Renal pelvis (tissue), 12 donors: ENCODE data around the gene POP5. TPM values are rescaled to one million over a fixed set of nuclear protein-coding genes. Genes with fewer than 3 reads are reported as not detected.
"Not testable (repeated sequence)": the region's sequence is repeated elsewhere in the genome, so short reads cannot be mapped to it uniquely, and the experiment has no call there.

Source experiments
- DNase-seq: peaks from one replicate; pipeline ENCODE4 v3.0.0-alpha.2; 2013
- long read RNA-seq, 16 experiments: transcript quantifications; one replicate each; lab custom pipeline, GENCODE V29; 2026
- polyA plus RNA-seq, 3 donors: library from polyadenylated mRNA; unstranded; fragments of 120-200 nt; gene quantifications; one replicate each; pipeline ENCODE4 v1.2.1, GENCODE V29; 2013; ENCODE audit not compliant: insufficient read length in 3 of 3

Gene POP5
- 10 to 100 TPM; 45.9 to 65.4 (median 54.5) TPM for polyA plus RNA-seq
- long read RNA-seq, donor 1, transcript POP5-202 (5 exons, 801 nt), result major isoform, 17 of 29 reads
- long read RNA-seq, donor 1, partial matches to known transcripts, result 0 of 29 reads
- long read RNA-seq, donor 1, other reads (novel, unspliced or antisense), result 0 of 29 reads
- long read RNA-seq, donor 2, transcript POP5-202 (5 exons, 801 nt), result major isoform, 19 of 29 reads
- long read RNA-seq, donor 2, partial matches to known transcripts, result 0 of 29 reads
- long read RNA-seq, donor 2, other reads (novel, unspliced or antisense), result 0 of 29 reads
- long read RNA-seq, donor 3, transcript POP5-202 (5 exons, 801 nt), result major isoform, 15 of 26 reads
- long read RNA-seq, donor 3, partial matches to known transcripts, result 0 of 26 reads
- long read RNA-seq, donor 3, other reads (novel, unspliced or antisense), result 0 of 26 reads
- long read RNA-seq, donor 4, transcript POP5-202 (5 exons, 801 nt), result major isoform, 23 of 38 reads
- long read RNA-seq, donor 4, transcript POP5-207 (1 exons, 578 nt), result minor isoform, 5 of 38 reads
- long read RNA-seq, donor 4, partial matches to known transcripts, result 0 of 38 reads
- long read RNA-seq, donor 4, other reads (novel, unspliced or antisense), result 0 of 38 reads
- long read RNA-seq, donor 5, transcript POP5-202 (5 exons, 801 nt), result major isoform, 7 of 14 reads
- long read RNA-seq, donor 5, partial matches to known transcripts, result 0 of 14 reads
- long read RNA-seq, donor 5, other reads (novel, unspliced or antisense), result 0 of 14 reads
- long read RNA-seq, donor 6, transcript POP5-202 (5 exons, 801 nt), result major isoform, 26 of 52 reads
- long read RNA-seq, donor 6, transcript POP5-205 (2 exons, 718 nt), result minor isoform, 11 of 52 reads
- long read RNA-seq, donor 6, transcript POP5-201 (4 exons, 913 nt), result minor isoform, 6 of 52 reads
- long read RNA-seq, donor 6, transcript POP5-207 (1 exons, 578 nt), result minor isoform, 5 of 52 reads
- long read RNA-seq, donor 6, partial matches to known transcripts, result 0 of 52 reads
- long read RNA-seq, donor 6, other reads (novel, unspliced or antisense), result 0 of 52 reads
- long read RNA-seq, donor 7, transcript POP5-205 (2 exons, 718 nt), result minor isoform, 5 of 29 reads
- long read RNA-seq, donor 7, transcript POP5-202 (5 exons, 801 nt), result major isoform, 16 of 29 reads
- long read RNA-seq, donor 7, transcript POP5-207 (1 exons, 578 nt), result minor isoform, 6 of 29 reads
- long read RNA-seq, donor 7, partial matches to known transcripts, result 0 of 29 reads
- long read RNA-seq, donor 7, other reads (novel, unspliced or antisense), result 0 of 29 reads
- long read RNA-seq, donor 8, transcript POP5-202 (5 exons, 801 nt), result major isoform, 5 of 6 reads
- long read RNA-seq, donor 8, partial matches to known transcripts, result 0 of 6 reads
- long read RNA-seq, donor 8, other reads (novel, unspliced or antisense), result 0 of 6 reads
- long read RNA-seq, donor 9, transcript POP5-207 (1 exons, 578 nt), result minor isoform, 7 of 30 reads
- long read RNA-seq, donor 9, transcript POP5-202 (5 exons, 801 nt), result major isoform, 14 of 30 reads
- long read RNA-seq, donor 9, partial matches to known transcripts, result 0 of 30 reads
- long read RNA-seq, donor 9, other reads (novel, unspliced or antisense), result 0 of 30 reads
- long read RNA-seq, donor 10, transcript POP5-205 (2 exons, 718 nt), result minor isoform, 5 of 35 reads
- long read RNA-seq, donor 10, transcript POP5-202 (5 exons, 801 nt), result major isoform, 19 of 35 reads
- long read RNA-seq, donor 10, partial matches to known transcripts, result 0 of 35 reads
- long read RNA-seq, donor 10, other reads (novel, unspliced or antisense), result 0 of 35 reads
- long read RNA-seq, donor 11, transcript POP5-202 (5 exons, 801 nt), result major isoform, 9 of 15 reads
- long read RNA-seq, donor 11, partial matches to known transcripts, result 0 of 15 reads
- long read RNA-seq, donor 11, other reads (novel, unspliced or antisense), result 0 of 15 reads
- long read RNA-seq, donor 12, transcript POP5-202 (5 exons, 801 nt), result major isoform, 12 of 32 reads
- long read RNA-seq, donor 12, transcript POP5-205 (2 exons, 718 nt), result minor isoform, 5 of 32 reads
- long read RNA-seq, donor 12, transcript POP5-207 (1 exons, 578 nt), result minor isoform, 11 of 32 reads
- long read RNA-seq, donor 12, partial matches to known transcripts, result 0 of 32 reads
- long read RNA-seq, donor 12, other reads (novel, unspliced or antisense), result 0 of 32 reads
- long read RNA-seq, donor 13, transcript POP5-202 (5 exons, 801 nt), result major isoform, 6 of 19 reads
- long read RNA-seq, donor 13, transcript POP5-201 (4 exons, 913 nt), result minor isoform, 5 of 19 reads
- long read RNA-seq, donor 13, partial matches to known transcripts, result 0 of 19 reads
- long read RNA-seq, donor 13, other reads (novel, unspliced or antisense), result 0 of 19 reads
- long read RNA-seq, donor 14, result 0 reads
- long read RNA-seq, donor 15, transcript POP5-202 (5 exons, 801 nt), result major isoform, 17 of 39 reads
- long read RNA-seq, donor 15, transcript POP5-205 (2 exons, 718 nt), result minor isoform, 6 of 39 reads
- long read RNA-seq, donor 15, transcript POP5-207 (1 exons, 578 nt), result minor isoform, 7 of 39 reads
- long read RNA-seq, donor 15, partial matches to known transcripts, result 0 of 39 reads
- long read RNA-seq, donor 15, other reads (novel, unspliced or antisense), result 0 of 39 reads
- long read RNA-seq, donor 16, transcript POP5-207 (1 exons, 578 nt), result minor isoform, 9 of 38 reads
- long read RNA-seq, donor 16, transcript POP5-202 (5 exons, 801 nt), result major isoform, 15 of 38 reads
- long read RNA-seq, donor 16, transcript POP5-201 (4 exons, 913 nt), result minor isoform, 7 of 38 reads
- long read RNA-seq, donor 16, partial matches to known transcripts, result 0 of 38 reads
- long read RNA-seq, donor 16, other reads (novel, unspliced or antisense), result 0 of 38 reads

GRCh38 chr12:120580787-120581723, at the start of gene POP5:
Gene POP5 (minus strand): TSS chr12:120581402. CDS start chr12:120581362, 40 bp downstream.
- peak; percentile 98 for DNase-seq

DNA sequence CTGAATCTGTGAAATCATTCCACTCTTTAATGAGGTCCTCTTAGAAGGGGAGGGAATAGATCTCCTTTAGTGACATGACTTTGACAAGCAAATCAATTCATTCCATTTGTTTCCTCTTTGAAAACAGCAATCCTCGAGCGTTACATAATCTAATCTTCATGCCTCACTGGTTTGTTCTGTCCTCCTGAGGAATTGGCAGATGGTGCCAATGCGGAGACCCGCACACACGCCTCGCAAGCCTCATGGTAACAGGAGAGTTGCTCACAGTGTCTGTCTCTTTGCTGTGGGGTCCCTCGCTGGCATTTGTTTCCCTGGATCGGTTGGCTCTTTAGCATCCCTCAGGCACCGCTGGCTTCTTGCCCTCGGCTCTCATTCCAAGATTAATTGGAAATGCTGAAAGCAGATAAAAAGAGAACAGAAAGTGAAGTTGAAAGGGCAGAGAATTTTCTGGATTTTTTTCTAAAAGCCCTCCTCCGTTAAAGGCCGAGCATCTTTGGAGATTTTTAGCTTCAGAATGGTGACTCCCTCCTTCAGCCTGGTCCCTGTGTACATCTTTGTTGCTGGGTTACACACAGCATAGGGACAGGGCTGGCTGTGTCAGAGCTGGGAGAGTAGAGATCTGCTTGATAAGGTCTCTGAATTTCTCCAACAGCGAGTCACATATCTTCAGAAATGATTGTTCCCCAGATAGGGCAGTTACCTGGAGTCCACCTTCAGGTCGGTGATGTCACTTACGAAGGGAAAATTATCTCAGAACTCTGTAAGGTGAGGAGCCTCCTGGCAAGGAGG, 49.1 kb upstream of the POP5 start:
- DNase-seq, result no peak

GRCh38 chr12:120628919-120629318, 47.7 kb upstream of the POP5 start:
- DNase-seq, result no peak

DNA sequence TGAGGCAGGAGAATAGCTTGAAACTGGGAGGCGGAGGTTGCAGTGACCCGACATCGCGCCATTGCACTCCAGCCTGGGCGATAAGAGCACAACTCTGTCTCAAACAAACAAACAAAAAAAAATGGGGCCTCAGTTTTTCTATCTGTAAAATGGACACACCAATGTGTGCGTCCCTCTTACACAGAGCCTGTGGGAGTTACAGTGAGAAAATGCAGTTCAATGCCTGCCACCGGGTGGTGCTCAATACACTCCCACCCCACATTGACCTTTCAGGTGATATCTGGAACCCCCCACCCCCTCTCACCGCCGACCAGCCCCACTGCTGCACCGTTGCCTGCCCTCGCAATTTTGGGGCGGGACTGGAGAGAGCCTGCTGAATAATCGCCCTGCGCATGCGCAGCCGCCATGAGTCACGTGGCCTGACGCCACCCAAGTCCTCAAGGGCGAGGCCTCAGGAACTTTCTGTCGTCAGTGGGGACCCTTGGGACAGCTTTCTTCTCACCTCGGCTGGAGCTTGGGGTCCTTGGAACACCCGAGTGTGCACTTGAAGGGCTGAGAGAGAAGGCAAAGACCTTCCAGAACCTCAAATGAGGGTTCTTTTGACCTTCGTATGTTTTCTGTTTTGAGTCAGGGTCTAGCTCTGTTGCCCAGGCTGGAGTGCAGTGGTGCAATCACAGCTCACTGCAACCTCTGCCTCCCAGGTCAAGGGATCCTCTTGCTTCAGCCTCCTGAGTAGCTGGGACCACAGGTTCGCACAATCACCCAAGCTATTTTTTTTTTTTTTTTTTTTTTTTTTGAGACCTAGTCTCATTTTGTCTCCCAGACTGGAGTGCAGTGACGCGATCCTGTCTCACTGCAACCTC, 44.6 kb upstream of the POP5 start:
- DNase-seq, result no peak

- no peak for DNase-seq
Observed at GRCh38 chr12:120620624-120621023, 39.4 kb upstream of the POP5 start.

GRCh38 chr12:120618954-120619615, 37.9 kb upstream of the POP5 start:
- DNase-seq, result no peak

DNA sequence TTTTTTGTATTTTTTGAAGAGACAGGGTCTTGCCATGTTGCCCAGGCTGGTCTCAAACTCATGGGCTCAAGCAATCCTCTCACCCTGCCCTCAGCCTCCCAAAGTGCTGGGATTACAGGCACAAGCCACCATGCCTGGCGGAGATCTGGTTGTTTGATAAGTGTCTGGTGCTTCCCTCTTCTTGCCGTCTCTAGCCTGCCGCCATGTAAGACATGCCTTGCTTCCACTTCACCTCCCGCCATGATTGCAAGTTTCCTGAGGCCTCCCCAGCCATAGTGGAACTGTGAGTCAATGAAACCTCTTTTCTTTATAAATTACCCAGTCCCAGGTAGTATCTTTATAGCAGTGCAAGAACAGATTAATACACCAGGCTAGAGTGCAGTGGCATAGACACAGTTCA, 36.6 kb upstream of the POP5 start:
- not testable (repeated sequence) for DNase-seq

GRCh38 chr12:120617193-120617592, 36.0 kb upstream of the POP5 start:
- not testable (repeated sequence) for DNase-seq

DNA sequence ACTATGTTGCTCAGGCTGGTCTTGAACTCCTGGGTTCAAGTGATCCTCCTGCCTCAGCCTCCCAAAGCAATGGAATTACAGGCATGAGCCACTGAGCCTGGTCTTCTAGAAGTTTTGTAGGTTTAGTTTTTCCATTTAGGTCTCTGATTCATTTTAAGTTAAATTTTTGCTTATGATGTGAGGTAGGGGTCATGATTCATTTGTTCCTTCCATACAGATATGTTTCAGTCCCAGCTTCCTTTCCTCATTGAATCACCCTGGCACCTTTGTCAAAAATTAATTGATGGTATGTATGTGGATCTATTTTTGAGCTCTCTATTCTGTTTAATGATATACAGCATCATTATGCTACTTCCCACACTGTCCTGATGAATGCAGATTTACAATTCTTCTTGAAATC, 33.6 kb upstream of the POP5 start:
- DNase-seq, result no peak

DNA sequence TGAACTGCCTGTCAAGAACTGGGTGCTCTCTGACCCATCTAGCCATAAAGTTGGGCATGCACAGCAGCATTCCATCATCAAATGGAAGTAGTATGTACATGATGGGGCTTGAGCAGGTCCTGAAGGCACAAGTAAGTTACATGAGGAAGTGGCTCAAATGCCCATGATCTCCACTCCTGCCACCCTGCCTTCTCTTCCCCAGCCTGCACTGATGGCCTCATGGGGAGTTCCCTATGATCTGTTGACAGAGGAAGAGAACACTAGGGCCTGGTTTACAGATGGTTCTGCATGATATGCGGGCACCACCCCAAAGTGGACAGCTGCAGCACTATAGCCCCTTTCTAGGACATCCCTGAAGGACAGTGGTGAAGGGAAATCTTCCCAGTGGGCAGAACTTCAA, 30.3 kb upstream of the POP5 start:
- not testable (repeated sequence) for DNase-seq

- DNase-seq, result no peak
Observed at GRCh38 chr12:120610560-120610959, 29.4 kb upstream of the POP5 start.

DNA sequence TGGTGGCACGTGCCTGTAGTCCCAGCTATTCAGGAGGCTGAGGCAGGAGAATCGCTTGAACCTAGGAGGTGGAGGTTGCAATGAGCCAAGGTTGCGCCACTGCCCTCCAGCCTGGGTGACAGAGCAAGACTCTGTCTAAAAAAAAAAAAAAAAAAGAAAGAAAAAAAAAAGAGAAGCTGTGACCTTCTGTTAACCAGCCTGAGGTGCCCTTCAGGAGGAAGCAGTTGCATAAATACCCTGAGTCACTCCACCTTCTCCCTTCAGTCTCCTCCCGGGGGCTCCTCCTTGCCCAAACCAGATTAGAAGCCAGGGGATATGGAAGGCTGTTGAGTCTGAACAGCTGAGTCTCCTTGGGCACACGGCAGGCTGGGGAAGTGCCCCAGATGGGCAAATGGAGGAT, 21.2 kb upstream of the POP5 start:
- DNase-seq, result not testable (repeated sequence)

DNA sequence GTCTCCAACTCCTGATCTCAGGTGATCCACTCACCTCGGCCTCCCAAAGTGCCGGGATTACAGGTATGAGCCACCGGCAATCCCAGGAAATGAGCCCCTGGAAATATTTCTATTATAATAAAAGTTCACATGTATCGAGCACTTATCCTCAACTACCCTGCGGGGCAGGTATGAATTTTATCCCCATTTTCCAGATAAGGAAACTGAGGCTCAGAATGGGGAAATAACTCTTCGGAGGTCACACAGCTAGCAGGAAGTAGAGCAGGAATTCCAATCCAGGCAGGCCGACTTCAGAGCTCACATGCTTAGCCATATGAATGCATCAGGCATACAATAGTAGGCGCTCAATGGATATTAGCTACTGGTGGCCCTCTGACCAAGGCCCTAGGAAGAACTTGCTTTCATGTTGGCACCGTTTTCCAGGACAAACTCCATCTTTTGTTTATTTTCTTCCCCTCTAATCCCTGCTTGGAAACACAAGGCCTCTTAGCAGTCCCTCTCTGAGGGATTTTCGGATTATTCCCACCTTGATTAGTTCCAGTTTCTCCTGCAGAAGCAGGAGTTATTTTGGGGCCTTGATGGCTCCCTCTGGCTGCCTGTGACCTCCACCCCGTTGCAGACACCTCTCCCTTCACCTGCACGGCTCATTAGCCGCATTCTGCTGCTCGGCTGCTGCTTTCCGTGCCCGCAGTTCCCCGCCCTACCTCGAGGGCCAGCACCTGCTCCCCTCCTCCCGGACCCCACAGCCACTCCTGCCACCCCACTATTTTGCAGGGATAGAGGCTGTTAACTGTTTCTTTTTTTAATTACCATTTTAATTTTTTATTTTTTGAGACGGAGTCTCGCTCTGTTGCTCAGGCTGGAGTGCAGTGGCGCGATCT, 18.7 kb upstream of the POP5 start:
- DNase-seq, result no peak
